ENCODE data around the gene AGER. TPM values are rescaled to one million over a fixed set of nuclear protein-coding genes. Genes with fewer than 3 reads are reported as not detected.

AGER gene
- total RNA-seq, 6 experiments from 2014 or later, result 0.81 to 3.4 (median 1.8) TPM

DNA sequence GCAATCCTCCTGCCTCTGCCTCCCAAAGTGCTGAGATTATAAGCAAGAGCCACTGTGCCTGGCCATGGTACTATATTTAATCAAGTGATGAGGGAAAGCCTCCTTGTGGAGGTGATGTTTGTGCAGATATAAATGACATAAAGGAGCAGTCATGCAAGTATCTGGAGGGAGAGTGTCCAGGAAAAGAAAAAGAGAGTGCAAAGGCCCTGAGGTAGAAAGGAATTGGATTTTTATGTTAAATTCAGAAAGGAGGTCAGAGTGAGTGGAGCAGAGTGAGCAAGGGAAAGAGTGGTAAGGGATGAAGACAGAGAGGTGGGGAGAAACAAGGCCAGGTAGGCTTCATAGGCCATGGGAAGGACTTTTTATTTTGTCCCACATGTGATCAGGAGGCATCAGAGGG lies 46.6 kb downstream of the AGER start:
- H3K4me3 ChIP-seq, result no peak overlapping the region
- no peak for DNase-seq
- no peak overlapping the region for H3K27ac ChIP-seq
- H3K4me1 ChIP-seq, result peaks cover 0 to 9% (median 0%) of the 10 kb centered on the region in 4 donors
- TF ChIP-seq, protein P1, sequence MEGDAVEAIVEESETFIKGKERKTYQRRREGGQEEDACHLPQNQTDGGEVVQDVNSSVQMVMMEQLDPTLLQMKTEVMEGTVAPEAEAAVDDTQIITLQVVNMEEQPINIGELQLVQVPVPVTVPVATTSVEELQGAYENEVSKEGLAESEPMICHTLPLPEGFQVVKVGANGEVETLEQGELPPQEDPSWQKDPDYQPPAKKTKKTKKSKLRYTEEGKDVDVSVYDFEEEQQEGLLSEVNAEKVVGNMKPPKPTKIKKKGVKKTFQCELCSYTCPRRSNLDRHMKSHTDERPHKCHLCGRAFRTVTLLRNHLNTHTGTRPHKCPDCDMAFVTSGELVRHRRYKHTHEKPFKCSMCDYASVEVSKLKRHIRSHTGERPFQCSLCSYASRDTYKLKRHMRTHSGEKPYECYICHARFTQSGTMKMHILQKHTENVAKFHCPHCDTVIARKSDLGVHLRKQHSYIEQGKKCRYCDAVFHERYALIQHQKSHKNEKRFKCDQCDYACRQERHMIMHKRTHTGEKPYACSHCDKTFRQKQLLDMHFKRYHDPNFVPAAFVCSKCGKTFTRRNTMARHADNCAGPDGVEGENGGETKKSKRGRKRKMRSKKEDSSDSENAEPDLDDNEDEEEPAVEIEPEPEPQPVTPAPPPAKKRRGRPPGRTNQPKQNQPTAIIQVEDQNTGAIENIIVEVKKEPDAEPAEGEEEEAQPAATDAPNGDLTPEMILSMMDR (IDR thresholded peaks at IDR 0.05), result no peak
- no peak for TF ChIP-seq POLR2A (IDR thresholded peaks at IDR 0.05)
- intact Hi-C loops (cut with DNase I), result no loop called here
- no peaks in the 10 kb centered on the region for H3K27me3 ChIP-seq
- ATAC-seq, result no peak
- no peaks in the 10 kb centered on the region for H3K36me3 ChIP-seq
- H3K9me3 ChIP-seq, result no peaks in the 10 kb centered on the region

DNA sequence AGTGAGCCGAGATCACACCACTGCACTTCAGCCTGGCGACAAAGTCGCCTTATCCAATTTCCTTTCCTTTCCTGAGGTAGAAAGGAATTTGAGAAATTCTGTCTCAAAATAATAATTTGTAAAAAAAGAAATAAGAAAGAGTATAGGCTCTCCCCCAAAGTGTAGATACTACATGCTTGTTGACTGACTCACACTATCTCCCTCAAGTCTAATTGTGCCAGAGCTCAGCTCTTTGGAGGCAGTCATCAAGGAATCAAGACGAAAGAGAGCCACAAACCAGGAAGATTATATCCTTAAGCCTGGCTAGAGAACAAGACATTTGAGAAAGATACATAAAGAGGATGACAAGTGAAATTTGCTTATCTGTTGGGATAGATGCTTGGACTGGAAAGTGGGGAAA lies 50.3 kb downstream of the AGER start:
- TF ChIP-seq POLR2A (IDR thresholded peaks at IDR 0.05), result no peak
- TF ChIP-seq, protein P1 (IDR thresholded peaks at IDR 0.05), result no peak
- intact Hi-C loops (cut with DNase I), result no loop called here
- Histone ChIP-seq H3K27ac (no peak overlapping the region), H3K27me3 (no peaks in the 10 kb centered on the region), H3K4me1 (peaks cover 0 to 10% (median 4%) of the 10 kb centered on the region in 4 donors), H3K9me3 (no peaks in the 10 kb centered on the region), H3K36me3 (no peaks in the 10 kb centered on the region), H3K4me3 (no peak overlapping the region)
- DNase-seq (no peak), ATAC-seq (no peak)
- WGBS (ENCODE audit: insufficient coverage, low coverage, low lambda C conversion rate, missing lambda C conversion rate), result 84% methylated on average over 4 of the region's 4 CpGs

DNA sequence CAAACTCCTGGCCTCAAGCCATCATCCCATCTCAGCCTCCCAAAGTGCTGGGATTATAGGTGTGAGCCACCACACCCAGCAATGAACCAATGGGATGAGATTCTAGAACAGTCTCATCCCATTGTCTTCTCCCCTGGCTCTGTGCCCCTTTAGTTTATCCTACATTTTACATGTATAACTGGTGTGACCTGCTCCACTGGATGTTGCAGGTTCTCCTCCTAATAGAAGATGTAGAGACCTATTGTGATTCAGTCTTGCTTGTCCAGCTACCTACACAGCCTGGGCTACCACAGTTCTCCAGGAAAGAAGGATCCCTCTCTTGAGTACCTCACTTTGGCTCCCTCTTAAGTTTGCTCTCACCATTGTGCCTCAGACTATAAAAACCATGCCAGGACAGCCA lies 51.9 kb downstream of the AGER start:
- DNase-seq (no peak), ATAC-seq (no peak)
- peaks cover 0 to 19% (median 10%) of the 10 kb centered on the region in 4 donors for H3K4me1 ChIP-seq
- H3K4me3 ChIP-seq, result no peak overlapping the region
- no peak overlapping the region for H3K27ac ChIP-seq
- intact Hi-C loops (cut with DNase I), result no loop called here
- no peak for TF ChIP-seq POLR2A (IDR thresholded peaks at IDR 0.05)
- TF ChIP-seq, protein P1 (IDR thresholded peaks at IDR 0.05), result no peak
- no peaks in the 10 kb centered on the region for H3K9me3 ChIP-seq
- no peaks in the 10 kb centered on the region for H3K27me3 ChIP-seq
- H3K36me3 ChIP-seq, result no peaks in the 10 kb centered on the region

DNA sequence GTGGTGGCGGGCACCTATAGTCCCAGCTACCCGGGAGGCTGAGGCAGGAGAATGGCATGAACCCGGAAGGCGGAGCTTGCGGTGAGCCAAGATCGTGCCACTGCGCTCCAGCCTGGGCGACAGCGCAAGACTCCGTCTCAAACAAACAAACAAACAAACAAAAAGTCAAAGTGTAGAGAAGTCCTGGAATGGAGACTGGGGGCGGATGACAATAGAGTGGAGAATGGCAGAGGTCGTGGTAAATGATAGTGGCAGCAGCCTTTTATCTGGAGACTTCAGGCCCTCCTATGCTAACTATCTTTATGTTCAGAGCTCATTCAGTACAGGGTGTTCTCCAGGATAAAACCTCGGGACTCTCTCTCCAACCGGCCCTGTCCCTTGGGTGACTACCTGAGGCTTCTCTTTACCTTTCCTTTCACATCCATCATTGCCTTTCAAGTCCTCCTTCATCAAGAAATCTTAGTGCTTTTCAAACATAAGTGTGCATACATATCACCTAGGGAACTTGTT lies 52.6 kb downstream of the AGER start:
- H3K27ac ChIP-seq, result no peak overlapping the region
- TF ChIP-seq, protein P1 (IDR thresholded peaks at IDR 0.05), result no peak
- TF ChIP-seq POLR2A (IDR thresholded peaks at IDR 0.05), result no peak
- no peak for ATAC-seq
- H3K4me1 ChIP-seq, result peaks cover 0 to 24% (median 13%) of the 10 kb centered on the region in 4 donors
- H3K4me3 ChIP-seq, result no peak overlapping the region
- no peaks in the 10 kb centered on the region for H3K9me3 ChIP-seq
- H3K27me3 ChIP-seq, result no peaks in the 10 kb centered on the region
- peaks cover 0 to 2% (median under 1%) of the 10 kb centered on the region in 4 donors for H3K36me3 ChIP-seq
- 71% methylated on average over 8 of the region's 14 CpGs for WGBS (ENCODE audit: insufficient coverage, low coverage, low lambda C conversion rate, missing lambda C conversion rate)
- intact Hi-C loops (cut with DNase I), result no loop called here
- DNase-seq, result no peak

Small RNA genes within 50 kb of the gene (microRNA-seq; reads per million reads assigned to microRNA genes)
- gene MIR6721 (0.58 to 1.3 reads per million in 2 donors), gene MIR6833 (0.87 to 1.3 reads per million in 2 donors)

Small RNA genes within 50 kb of the gene (small RNA-seq; reads per million reads assigned to genes)
- gene AL662884.1, result 0 reads per million in 2 experiments
- 0 reads per million in 2 experiments for gene MIR6833

Other genes with a start within 250 kb of the AGER start
- gene CFB, start 238.2 kb downstream of the AGER start, total RNA-seq, result 1,000 to 10,000 TPM; 1,939 to 4,112 (median 3,131) TPM
- gene NELFE, start 225.3 kb downstream of the AGER start, total RNA-seq, result 10 to 100 TPM in 5 of 6 experiments, 1 to 10 TPM in 1; 9.3 to 33.8 (median 18.3) TPM
- 10 to 100 TPM; 26.3 to 73.1 (median 47.1) TPM for gene SKIC2, start 225.1 kb downstream of the AGER start, total RNA-seq
- 10 to 100 TPM in 5 of 6 experiments, 1 to 10 TPM in 1; 9.8 to 14.6 (median 12.1) TPM for gene DXO, start 212.1 kb downstream of the AGER start, total RNA-seq
- 1,000 to 10,000 TPM; 1,495 to 2,818 (median 2,205) TPM for gene C4A, start 202.2 kb downstream of the AGER start, total RNA-seq
- gene C4B, start 169.5 kb downstream of the AGER start, total RNA-seq, result 1,000 to 10,000 TPM; 1,420 to 2,805 (median 2,265) TPM
- 10 to 100 TPM in 3 of 6 experiments, 1 to 10 TPM in 3; 5.7 to 60.7 (median 14.0) TPM for gene CYP21A2, start 145.8 kb downstream of the AGER start, total RNA-seq
- gene TNXB, start 74.9 kb downstream of the AGER start, total RNA-seq, result 10 to 100 TPM in 3 of 6 experiments, 1 to 10 TPM in 3; 7.2 to 28.3 (median 10.3) TPM
- gene ATF6B, start 56.0 kb downstream of the AGER start, total RNA-seq, result 10 to 100 TPM; 15.2 to 35.5 (median 33.2) TPM
- 1 to 10 TPM; 1.5 to 2.7 (median 2.2) TPM for gene FKBPL, start 54.0 kb downstream of the AGER start, total RNA-seq
- gene PRRT1, start 32.3 kb downstream of the AGER start, total RNA-seq, result under 1 TPM in 4 of 6 experiments, not detected in 2; 0.13 to 0.29 (median 0.24) TPM
- 10 to 100 TPM in 2 of 6 experiments, 1 to 10 TPM in 4; 6.4 to 16.0 (median 8.9) TPM for gene PPT2, start 30.1 kb downstream of the AGER start, total RNA-seq
- 1 to 10 TPM; 1.4 to 6.0 (median 4.2) TPM for gene EGFL8, start 19.7 kb downstream of the AGER start, total RNA-seq
- 10 to 100 TPM; 23.5 to 36.9 (median 31.6) TPM for gene AGPAT1, start 8.2 kb downstream of the AGER start, total RNA-seq
- 10 to 100 TPM; 50.5 to 90.4 (median 60.9) TPM for gene RNF5, start 5.8 kb downstream of the AGER start, total RNA-seq
- gene PBX2, start 5.9 kb upstream of the AGER start, total RNA-seq, result 10 to 100 TPM; 15.5 to 29.5 (median 24.3) TPM
- 1 to 10 TPM; 3.7 to 9.2 (median 5.7) TPM for gene GPSM3, start 8.4 kb upstream of the AGER start, total RNA-seq
- 10 to 100 TPM in 2 of 6 experiments, 1 to 10 TPM in 4; 6.6 to 16.5 (median 8.9) TPM for gene NOTCH4, start 39.8 kb upstream of the AGER start, total RNA-seq
- not detected for gene TSBP1, start 187.7 kb upstream of the AGER start, total RNA-seq
- gene BTNL2, start 222.9 kb upstream of the AGER start, total RNA-seq, result not detected